ENCODE data around the gene RNASEH1. TPM values are rescaled to one million over a fixed set of nuclear protein-coding genes. Genes with fewer than 3 reads are reported as not detected.

Gene RNASEH1
- total RNA-seq, 3 donors from 2014 or later (not counting 1 experiment from before 2014, with no cell fraction given): 25.6 to 30.6 (median 26.3) TPM

DNA sequence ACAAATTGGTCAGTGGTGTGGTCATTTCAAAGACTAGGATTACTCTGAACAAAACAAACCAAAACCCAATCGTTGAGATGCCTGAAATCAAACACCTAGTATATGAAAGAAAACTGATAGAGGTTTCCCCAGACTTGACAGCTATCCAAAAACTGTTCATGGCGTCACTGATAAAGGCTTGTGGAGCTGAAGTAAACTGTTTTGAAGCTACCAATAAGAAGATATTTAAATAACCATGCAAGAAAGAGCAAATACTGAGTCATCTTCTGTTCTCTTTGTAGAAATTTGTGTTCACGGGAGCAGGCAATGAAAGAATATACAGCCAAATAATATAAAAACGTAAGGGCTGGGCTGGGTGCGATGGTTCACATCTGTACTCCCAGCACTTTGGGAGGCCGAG is 29.3 kb upstream of the RNASEH1 start:
- no peaks in the 10 kb centered on the region for H3K27me3 ChIP-seq (ENCODE audit: control insufficient read depth, insufficient read depth, low read length)
- DNase-seq (no peak), ATAC-seq (no peak)
- TF ChIP-seq, protein P1, sequence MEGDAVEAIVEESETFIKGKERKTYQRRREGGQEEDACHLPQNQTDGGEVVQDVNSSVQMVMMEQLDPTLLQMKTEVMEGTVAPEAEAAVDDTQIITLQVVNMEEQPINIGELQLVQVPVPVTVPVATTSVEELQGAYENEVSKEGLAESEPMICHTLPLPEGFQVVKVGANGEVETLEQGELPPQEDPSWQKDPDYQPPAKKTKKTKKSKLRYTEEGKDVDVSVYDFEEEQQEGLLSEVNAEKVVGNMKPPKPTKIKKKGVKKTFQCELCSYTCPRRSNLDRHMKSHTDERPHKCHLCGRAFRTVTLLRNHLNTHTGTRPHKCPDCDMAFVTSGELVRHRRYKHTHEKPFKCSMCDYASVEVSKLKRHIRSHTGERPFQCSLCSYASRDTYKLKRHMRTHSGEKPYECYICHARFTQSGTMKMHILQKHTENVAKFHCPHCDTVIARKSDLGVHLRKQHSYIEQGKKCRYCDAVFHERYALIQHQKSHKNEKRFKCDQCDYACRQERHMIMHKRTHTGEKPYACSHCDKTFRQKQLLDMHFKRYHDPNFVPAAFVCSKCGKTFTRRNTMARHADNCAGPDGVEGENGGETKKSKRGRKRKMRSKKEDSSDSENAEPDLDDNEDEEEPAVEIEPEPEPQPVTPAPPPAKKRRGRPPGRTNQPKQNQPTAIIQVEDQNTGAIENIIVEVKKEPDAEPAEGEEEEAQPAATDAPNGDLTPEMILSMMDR (IDR thresholded peaks at IDR 0.05): no peak
- H3K4me3 ChIP-seq (ENCODE audit: low read length): no peak overlapping the region
- no peak overlapping the region for H3K27ac ChIP-seq (ENCODE audit: low read length)
- WGBS (ENCODE audit: insufficient coverage): 92% methylated on average over 5 of the region's 6 CpGs
- Mint-ChIP-seq H3K36me3 (no peaks in the 10 kb centered on the region), H3K4me1 (peaks cover 0 to 7% of the 10 kb centered on the region in 2 donors), H3K27me3 (ENCODE audit: low read depth in 2 of 2) (no peaks in the 10 kb centered on the region), H3K27ac (no peak overlapping the region), H3K9me3 (no peaks in the 10 kb centered on the region), H3K4me3 (no peak overlapping the region)
- H3K9me3 ChIP-seq (ENCODE audit: control insufficient read depth, insufficient read depth, low read length): no peaks in the 10 kb centered on the region
- no peaks in the 10 kb centered on the region for H3K4me1 ChIP-seq (ENCODE audit: control insufficient read depth, insufficient read depth, low read length)
- H3K36me3 ChIP-seq (ENCODE audit: control insufficient read depth, insufficient read depth, low read length): peaks cover 25% of the 10 kb centered on the region
- intact Hi-C loops (cut with micrococcal nuclease): no loop called here

DNA sequence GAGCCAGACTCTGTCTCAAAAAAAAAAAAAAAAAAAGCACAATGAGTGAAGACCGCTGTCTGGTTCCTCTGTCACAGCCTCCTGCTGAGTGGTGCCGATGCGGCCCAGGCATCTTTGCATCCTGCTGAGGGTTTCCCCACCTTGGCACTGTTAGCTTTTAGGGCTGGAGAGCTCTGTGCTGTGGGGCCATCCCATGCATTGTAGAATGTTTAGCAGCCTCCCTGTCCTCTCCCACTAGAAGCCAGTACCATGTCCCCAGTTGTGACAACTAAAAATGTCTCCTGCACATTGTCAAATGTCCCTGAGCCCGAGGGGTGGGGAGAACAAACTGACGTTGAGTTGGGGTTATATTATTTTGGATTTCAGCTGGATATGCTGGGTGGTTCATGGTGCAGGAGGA is 28.9 kb upstream of the RNASEH1 start:
- Histone ChIP-seq H3K4me3 (ENCODE audit: low read length) (no peak overlapping the region), H3K4me1 (ENCODE audit: control insufficient read depth, insufficient read depth, low read length) (no peaks in the 10 kb centered on the region), H3K27me3 (ENCODE audit: control insufficient read depth, insufficient read depth, low read length) (no peaks in the 10 kb centered on the region), H3K27ac (ENCODE audit: low read length) (no peak overlapping the region), H3K9me3 (ENCODE audit: control insufficient read depth, insufficient read depth, low read length) (no peaks in the 10 kb centered on the region), H3K36me3 (ENCODE audit: control insufficient read depth, insufficient read depth, low read length) (peaks cover 26% of the 10 kb centered on the region)
- TF ChIP-seq, protein P1 (IDR thresholded peaks at IDR 0.05): no peak
- no peak overlapping the region for H3K27ac Mint-ChIP-seq
- no peaks in the 10 kb centered on the region for H3K27me3 Mint-ChIP-seq (ENCODE audit: low read depth in 2 of 2)
- no peaks in the 10 kb centered on the region for H3K9me3 Mint-ChIP-seq
- no peak for DNase-seq
- ATAC-seq: no peak
- WGBS (ENCODE audit: insufficient coverage): 97% methylated on average over 5 of the region's 5 CpGs
- H3K4me1 Mint-ChIP-seq: peaks cover 0 to 7% of the 10 kb centered on the region in 2 donors
- intact Hi-C loops (cut with micrococcal nuclease): no loop called here
- H3K4me3 Mint-ChIP-seq: no peak overlapping the region
- H3K36me3 Mint-ChIP-seq: no peaks in the 10 kb centered on the region

GRCh38 chr2:3586220-3586619 is 28.1 kb upstream of the RNASEH1 start:
- Histone ChIP-seq H3K27me3 (ENCODE audit: control insufficient read depth, insufficient read depth, low read length) (no peaks in the 10 kb centered on the region), H3K27ac (ENCODE audit: low read length) (no peak overlapping the region), H3K36me3 (ENCODE audit: control insufficient read depth, insufficient read depth, low read length) (peaks cover 34% of the 10 kb centered on the region), H3K9me3 (ENCODE audit: control insufficient read depth, insufficient read depth, low read length) (no peaks in the 10 kb centered on the region), H3K4me1 (ENCODE audit: control insufficient read depth, insufficient read depth, low read length) (no peaks in the 10 kb centered on the region), H3K4me3 (ENCODE audit: low read length) (no peak overlapping the region)
- no peak for DNase-seq
- TF ChIP-seq, protein P1 (IDR thresholded peaks at IDR 0.05): no peak
- intact Hi-C loops (cut with micrococcal nuclease): no loop called here
- H3K27ac Mint-ChIP-seq: no peak overlapping the region
- no peak for ATAC-seq
- H3K4me1 Mint-ChIP-seq: peaks cover 0 to 7% of the 10 kb centered on the region in 2 donors
- no peaks in the 10 kb centered on the region for H3K9me3 Mint-ChIP-seq
- WGBS (ENCODE audit: insufficient coverage): 98% methylated on average over 16 of the region's 16 CpGs
- H3K4me3 Mint-ChIP-seq: no peak overlapping the region
- H3K27me3 Mint-ChIP-seq (ENCODE audit: low read depth in 2 of 2): no peaks in the 10 kb centered on the region
- H3K36me3 Mint-ChIP-seq: no peaks in the 10 kb centered on the region

Measured in natural killer cell (primary cell).